HG03342 (cell line): ENCODE results near the gene PRPF6.
"Not testable (repeated sequence)": the region's sequence is repeated elsewhere in the genome, so short reads cannot be mapped to it uniquely, and the experiment has no call there.

Source experiments
- ATAC-seq: cut with Tn5 transposase; IDR thresholded peaks from one replicate; pipeline ENCODE4 v1.9.1; 2021; ENCODE audit warnings: mild to moderate bottlenecking, moderate library complexity; ENCODE audit not compliant: unreplicated experiment

Gene PRPF6

DNA sequence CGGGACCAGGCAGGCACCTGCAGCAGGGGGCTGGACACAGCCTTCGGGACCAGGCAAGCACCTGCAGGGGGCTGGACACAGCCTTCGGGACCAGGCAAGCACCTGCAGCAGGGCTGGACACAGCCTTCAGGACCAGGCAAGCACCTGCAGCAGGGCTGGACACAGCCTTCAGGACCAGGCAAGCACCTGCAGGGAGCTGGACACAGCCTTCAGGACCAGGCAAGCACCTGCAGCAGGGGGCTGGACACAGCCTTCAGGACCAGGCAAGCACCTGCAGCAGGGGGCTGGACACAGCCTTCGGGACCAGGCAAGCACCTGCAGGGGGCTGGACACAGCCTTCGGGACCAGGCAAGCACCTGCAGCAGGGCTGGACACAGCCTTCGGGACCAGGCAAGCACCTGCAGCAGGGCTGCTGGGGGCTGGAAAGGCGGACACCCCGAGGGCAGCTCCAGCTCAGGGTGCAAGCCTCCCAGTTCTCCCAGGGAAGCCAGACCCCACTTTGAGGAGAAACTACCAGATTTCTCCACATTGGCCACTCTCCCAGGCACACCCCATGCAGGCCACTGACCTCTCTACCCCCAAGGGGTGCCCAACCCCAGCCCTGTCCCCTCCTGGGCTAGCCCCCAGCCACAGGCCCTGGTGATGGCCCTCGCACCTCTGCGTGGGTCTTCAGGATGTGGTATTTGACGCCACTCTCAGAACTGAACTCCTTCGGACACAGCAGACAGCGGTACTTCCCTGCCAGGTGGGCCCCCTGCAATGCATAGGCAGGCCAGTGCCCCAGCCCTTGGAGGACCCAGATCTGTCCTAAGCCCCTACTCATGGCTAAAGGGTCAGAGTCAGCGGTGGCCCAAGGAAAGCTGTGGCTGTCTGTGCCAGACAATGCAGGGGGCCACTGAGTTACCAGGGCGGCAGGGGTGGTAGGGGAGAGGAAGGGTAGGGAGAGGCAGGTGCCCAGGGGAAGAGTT, 20.0 kb upstream of the PRPF6 start:
- not testable (repeated sequence) for ATAC-seq

DNA sequence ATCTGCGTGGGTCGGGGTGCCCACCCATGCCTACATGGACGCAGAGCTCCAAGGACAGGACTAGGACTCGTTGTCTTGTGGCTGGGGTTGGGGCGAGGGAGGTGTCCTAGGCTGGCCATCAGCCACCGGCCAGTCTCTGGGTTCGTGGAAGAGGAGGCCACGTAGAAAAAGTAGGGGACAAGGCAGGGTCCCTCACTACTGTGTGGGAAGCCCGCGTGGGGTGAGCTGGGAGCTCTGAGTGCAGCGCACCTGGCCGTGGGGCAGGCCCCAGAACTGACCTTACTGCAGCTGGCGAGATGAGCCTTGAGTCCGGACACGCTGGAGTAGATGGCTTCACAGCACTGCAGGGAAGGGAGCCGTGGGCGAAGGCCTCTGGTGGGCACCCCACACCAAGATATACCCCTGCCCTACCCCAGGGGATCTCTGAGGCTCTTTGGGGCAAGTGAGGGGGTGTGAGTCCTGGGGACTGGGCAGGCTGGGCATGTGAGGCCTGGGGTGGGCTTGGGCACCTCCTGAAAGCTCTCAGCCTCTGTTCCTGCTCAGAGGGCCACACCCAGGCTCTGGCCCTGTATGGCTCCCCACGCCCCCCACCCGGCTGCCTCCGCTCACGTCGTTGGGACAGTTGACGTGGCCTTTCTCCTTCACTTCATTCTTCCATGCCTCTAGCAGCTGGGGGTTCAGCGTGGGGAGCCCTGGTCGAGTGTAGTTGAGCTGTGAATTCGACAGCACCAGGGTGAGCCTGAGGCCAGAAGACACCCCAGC, 19.1 kb upstream of the PRPF6 start:
- no peak for ATAC-seq

DNA sequence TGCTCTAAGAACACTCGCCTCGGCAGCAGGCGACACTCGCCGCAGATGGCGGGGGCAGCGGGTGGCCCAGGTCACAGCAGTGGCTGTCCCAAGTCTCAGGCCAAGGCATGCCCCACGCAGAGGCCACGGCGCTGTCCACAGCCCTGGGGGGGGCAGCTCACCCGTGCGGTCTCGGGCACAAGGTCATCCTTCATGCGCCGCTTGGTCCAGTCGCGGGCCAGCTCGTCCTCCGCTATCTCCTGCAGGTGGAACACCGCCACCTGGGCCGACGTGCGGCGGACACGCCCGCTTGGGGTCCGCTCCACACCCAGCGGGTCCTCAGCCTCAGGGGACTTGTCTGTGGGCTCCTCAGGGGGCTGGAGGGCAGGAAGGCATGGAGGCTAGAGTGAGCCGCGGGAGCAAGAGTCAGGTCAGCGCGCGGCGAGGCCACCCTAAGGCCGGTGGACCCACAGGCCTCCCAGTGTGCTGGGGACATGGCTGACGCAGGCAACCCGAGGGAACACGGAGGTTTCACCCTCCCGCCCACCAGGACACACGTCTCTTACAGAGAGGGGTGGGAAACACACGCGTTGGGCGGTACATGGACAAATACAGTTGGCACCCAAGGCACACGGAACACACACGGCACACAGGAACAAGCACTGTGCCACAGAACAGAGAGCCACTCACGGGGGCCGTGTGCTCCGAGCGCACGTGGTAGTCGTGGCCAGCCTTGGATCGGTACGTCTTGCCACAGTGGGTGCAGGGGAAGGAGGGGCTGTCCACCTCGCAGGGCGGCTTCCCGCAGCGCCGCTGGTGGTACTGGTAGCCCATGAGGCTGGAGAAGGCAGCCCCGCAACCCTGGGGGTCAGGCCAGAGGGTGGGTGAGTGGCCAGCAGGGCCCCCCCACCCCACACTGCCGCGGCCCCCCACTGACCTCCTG, 18.2 kb upstream of the PRPF6 start:
- ATAC-seq: no peak

DNA sequence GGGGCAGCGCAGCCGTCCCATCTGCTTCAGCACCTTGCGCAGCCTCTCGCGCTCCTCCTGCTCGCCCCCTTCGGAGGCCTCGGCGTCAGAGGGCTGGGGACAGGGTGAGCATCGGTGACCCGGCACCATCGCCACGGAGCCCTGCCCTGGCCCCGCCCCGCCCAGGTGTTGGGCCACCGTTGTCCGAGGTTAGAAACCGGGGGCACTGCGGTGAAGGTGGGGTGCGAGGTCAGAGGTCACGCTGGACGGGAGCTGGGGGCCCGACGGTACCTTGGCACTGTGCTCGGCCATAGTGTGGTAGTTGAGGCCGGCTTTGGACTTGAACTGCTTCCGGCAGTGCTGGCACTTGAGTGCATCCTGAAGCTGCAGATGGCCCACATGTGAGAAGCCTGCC, 17.6 kb upstream of the PRPF6 start:
- ATAC-seq: no peak

DNA sequence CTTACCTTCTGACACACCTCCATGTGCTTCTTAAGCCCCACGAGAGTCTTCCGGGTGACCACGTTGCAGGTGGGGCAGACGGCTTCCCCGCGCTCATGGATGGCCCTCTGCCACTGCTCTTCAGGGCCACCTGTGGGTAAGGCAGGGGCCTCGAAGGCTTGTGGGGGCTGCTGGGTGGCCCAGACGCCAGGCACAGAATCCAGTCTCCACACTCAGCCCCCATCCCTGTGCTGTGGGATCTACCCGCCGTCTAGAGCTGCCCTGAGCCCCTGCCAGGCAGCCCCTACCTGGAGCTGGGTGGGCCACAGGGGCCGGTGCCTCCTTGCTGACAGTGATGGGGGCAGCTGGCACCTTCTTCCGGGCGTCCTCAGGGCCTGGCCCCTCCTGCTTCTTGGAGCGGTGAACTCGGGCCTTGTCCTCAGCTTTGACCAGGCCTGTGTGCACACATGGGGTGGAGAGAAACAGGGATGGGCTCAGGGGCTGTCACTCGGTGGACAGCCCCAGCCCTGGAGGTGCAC, 17.1 kb upstream of the PRPF6 start:
- no peak for ATAC-seq

DNA sequence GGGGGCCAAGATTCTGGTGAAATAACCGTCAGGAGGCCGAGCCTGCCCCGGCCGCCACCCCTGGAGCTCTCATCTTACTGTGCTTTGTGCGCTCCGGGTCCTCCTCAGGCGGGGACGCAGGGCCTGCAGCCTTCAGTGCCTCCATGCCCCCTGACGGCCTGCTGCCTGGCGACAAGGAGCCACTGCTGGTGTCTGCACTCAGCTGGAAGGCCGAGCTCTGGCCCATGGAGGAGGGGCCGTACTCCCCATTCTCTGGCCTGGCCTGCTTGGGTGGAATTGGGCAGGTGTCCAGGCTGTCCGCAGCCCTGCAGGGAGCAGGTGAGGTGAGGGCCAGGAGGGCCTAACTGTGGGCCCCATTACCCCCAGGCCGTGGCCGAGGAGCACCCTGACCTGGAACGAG, 16.5 kb upstream of the PRPF6 start:
- ATAC-seq: no peak

DNA sequence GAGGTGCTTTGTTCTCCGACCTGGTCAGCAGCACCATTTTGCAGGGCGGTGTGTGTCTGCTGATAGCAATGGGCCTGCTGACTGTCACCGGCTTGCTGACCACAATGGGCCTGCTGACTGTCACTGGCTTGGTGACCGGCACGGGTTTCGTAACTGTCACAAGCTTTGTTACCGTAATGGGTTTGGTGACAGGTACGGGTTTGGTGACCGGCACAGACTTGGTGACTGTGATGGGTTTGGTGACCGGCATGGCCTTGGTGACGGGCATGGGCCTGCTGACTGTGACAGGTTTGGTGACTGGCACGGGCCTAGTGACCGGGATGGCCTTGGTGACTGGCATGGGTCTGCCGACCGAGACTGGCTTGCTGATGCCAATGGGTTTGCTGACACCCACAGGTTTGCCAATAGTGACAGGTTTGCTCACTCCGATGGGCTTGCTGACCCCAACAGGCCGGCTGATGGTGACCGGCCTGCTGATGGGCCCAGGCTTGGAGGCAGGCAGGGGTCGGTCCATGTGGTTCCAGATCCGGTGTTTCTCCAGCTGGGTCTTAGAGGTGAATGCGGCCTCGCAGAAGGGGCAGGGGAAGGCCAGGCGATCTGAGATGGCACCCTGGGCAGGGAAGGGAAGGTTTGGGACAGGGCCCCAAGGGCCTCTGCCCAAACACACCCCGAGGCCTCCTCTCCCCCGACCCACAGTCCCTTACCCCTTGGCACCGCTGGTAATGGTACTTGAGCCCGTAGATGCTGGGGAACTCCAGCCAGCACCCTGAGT, 14.6 kb upstream of the PRPF6 start:
- ATAC-seq: no peak

DNA sequence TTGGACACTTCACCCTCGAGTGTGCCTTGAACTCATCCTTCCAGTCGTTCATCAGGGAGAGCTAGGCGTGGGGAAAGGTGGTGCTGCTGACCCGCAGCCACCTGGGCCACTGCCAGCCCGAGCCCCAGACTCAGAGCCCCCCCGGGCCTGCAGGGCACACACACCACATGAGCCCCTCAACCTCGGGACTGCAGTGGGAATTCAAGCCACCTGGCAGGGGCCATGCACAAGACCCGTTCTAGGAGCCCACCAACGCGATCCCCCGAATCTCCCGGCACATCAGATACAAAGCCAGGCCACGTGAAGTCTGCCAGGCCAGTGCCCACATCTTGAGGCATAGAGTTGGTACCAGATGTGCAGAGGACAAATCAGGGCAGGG, 14.0 kb upstream of the PRPF6 start:
- no peak for ATAC-seq

DNA sequence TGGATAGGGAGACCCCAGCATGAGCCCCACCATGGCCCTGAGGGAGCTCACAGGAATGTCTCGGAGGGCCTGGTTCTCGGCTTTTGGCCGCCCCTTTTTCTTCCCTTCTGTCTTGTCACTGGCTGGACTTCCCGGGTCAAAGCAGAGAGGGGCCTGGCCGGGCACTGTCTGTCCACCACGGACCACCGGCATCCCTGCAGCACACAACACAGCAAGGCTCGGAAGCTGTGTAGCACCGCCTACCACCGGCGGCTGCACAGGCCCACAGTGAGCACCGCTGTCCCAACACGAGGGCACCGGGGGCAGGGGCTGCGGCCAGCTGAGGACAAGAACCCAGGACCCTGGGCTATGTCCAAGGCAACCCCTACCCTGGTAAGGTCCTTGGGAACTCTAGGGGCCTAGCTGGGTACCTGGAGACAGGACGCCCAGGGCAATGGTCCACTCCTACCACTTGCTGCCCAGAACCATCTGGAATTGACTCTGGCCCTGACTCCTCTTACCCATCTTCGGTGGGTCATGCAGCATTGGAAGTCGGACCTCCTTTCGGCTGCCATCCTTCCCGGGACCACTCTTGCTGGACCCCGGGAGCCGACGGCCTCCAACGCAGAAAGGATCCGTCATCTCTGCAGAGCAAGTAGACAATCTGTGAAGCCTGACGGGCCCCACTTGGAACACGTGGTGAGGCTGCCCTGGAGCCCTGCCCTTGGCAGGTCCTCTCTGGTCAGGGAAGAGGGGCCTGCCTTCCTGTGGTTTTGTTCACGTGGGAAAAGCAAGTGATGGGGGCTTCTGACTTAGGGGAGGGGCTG, 13.4 kb upstream of the PRPF6 start:
- no peak for ATAC-seq

DNA sequence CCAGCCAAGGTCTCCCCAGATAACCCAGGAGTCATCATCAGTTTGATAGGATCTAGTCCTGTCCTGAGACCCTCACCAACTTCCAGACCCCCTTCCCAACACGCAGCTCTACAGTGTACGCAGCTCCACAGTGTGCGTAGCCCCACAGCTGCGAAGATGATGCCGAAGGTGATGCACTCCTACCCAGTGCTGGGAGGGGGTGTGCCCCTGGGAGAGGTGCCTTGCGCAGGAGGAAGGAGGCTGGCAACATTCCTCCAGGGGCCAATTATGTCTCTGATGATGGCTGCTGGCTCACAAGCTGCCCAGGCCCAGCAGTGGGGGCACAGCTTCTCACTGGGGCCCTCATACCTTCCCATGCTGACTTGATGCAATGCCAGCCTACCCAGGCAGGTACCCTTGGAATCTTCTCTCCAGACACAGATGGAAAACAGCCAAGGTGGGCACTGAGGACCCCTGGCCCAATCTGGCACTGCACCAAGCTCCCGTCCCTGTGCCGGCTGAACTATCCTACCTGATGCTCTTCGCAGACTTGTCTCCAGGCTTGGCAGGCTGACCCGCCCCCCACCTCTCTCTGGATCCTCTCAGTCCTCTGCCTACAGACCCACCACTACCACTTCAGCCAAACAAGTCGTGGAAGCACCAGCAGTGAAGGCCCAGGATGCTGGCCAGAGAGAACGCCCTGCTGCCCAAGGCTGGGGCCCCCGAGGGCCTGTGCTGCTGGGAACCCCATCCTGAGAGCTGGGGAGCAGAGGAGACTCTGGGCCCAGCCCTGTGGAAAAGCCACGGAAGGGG, 12.6 kb upstream of the PRPF6 start:
- no peak for ATAC-seq

DNA sequence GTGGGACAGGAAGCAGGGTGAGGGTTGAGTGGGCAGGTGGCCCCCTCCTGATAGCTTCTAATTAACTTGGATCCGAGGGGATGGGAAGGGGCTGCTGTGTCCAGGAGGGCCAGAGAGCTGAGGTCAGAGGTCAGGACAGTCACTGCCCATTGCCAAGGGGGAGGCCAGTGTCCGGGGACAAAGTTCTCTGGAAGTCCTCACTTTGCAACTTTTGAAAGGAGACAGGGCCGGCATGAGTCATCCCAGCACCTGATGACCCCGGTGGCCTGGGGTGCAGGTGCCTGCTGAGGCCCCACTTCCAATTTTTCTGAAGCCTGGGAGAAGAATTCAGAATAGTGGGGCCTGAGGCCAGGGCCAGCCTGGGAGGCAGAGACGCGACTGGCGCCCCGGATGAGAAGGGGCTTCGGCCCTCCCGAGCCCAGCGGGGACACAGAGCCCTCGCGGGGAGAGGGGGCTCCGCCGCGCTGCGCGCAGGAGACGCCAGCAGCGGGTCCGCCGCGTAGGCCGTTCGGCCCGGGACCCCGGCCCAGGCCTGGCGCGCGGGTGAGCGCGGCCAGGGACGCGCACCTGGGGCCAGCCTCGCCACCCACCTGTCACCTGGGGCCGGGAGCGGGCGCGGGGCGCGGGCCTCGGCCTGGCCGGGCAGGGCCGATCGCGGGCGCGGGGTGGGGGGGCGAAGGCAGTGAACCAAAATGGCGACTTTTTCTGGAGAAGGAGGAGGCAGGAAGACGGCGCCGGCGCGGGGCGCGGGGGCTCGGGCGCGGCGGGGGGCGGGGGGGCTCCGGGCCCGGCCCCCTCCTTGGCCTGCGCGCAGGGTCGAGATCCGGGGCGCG, 11.8 kb upstream of the PRPF6 start:
- no peak for ATAC-seq

DNA sequence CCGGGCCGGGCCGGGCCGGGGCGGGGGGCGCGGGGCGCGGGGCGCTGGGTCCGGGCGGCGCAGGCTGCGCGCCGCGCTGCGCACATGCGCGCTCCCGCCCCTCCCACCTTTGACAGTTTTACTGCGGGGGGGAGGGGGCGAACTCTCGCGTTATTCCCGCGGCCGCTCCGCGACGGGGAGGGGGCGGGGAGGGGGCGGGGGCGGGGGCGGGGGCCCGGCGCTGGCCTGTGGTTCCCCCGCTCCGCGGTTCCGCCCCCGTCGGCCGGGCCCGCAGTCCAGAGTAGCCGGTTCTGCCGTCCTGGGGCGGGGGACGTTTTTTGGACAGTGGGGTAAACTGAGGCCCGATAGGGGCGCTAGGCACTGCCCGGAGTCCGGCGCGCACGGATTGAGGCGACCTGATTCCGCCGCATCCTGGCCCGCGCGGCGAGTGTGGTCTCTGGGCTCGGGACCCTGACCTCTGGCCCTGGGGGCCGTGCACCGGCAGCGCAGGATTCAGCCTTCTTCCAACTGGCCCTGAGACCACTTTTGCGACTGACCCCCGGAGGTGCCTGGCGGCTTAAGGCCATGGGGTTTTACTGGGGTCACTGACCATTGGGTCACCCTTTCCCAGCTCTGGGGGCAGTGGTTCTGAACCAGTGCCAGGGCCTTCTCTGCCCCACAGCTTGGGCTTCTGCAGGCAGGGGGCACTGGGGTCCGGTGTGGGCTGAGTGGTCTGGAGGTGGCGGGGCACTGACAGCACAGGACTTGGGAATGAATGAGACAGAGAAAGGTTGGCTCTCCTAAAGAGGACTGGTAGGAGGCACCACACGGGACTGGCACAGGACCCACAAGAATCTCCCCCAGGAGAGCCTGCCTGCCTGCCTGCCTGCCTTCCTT, 10.9 kb upstream of the PRPF6 start, which contains the start of gene ZNF512B:
TSS of gene ZNF512B (minus strand) at position 93 of the 876 bp plus-strand sequence. CDS start 1,980 bp downstream, outside the sequence.
- ATAC-seq: no peak

DNA sequence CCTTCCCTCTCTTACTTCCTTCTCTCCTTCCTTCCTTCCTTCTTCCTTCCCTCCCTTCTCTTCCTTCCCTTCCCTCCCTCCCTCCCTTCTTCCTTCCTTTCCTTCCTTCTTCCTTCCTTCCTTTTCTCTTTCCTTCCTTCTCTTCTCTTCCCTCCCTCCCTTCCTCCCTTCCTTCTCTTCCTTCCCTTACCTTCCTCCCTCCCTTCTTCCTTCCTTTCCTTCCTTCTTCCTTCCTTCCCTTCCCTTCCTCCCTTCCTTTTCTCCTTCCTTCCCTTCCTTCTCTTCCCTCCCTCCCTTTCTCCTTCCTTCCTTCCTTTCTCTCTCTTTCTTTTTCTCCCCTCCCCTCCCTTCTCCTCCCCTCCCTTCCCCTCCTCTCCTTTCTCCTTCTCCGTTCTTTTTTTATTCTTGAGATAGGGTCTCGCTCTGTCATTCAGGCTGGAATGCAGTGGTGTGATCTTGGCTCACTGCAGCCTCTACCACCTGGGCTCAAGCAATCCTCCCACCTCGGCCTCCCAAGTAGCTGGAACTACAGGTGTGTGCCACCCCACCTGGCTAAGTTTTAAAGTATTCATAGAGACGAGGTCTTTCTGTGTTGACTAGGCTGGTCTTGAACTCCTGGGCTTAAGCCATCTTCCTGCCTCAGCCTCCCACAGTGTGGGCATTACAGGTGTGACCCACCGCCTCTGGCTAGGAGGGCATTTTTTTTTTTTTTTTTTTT, 10.1 kb upstream of the PRPF6 start:
- ATAC-seq: no peak

DNA sequence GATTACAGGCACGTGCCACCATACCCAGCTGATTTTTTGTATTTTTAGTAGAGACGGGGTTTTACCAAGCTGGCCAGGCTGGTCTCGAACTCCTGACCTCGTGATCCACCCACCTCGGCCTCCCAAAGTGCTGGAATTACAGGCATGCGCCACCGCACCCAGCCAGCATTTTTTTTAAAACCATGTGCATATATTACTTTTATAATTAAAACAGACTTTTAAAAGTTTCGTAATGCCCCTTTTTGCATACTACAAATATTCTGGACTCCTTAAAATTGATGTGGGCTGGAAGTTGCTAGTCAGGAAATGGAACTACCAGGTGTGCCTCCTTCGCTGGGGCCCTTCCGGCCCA, 9.0 kb upstream of the PRPF6 start:
- ATAC-seq: not testable (repeated sequence)

DNA sequence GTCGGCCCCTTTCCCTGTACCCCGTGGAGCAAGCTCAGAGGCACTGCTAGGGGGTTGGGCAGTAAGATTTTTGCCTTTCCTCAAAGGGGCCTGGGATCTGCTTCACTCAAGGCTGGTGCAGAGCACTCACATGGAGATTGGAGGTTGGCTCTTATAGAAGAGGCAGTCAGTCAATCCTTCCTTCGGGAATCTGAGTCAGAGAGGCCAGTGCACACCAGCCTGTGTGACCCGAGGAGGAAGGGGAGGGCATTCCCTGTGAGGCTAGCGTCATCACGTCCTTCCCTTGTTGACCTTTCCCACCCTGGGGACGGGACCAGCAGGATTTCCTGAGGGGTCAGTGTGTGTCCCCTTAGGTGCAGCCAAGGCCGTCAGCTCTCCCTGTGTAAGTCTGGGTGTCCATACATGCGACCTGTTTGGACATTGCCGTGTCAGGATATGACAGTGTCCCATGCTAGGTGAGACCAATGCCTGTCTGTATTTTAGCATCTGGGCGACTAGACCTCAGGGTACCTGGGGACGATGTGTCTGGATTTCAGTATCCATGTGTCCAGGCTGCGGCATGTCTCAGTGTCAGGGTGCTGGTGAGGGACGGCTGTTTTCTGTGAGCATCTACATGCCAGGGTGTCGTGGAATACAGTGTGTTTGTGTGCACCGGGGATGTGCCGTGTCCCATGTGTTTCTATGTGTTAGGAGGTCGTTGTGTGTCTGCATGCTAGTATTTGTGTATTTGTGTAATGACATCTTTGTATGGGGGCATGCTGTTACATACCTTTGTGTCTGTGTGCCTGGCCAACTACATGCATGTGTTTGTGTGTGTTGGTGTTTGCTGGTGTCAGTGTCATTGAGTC, 8.4 kb upstream of the PRPF6 start:
- no peak for ATAC-seq
